NCI-H2029 (cell line): Measurements from ENCODE around the gene TRPC1.
"Not testable (repeated sequence)": the region's sequence is repeated elsewhere in the genome, so short reads cannot be mapped to it uniquely, and the experiment has no call there.

Experiments used
- DNase-seq: peaks from one replicate; lab custom pipeline; 2025; lab: John Stamatoyannopoulos, UW

TRPC1 gene

DNA sequence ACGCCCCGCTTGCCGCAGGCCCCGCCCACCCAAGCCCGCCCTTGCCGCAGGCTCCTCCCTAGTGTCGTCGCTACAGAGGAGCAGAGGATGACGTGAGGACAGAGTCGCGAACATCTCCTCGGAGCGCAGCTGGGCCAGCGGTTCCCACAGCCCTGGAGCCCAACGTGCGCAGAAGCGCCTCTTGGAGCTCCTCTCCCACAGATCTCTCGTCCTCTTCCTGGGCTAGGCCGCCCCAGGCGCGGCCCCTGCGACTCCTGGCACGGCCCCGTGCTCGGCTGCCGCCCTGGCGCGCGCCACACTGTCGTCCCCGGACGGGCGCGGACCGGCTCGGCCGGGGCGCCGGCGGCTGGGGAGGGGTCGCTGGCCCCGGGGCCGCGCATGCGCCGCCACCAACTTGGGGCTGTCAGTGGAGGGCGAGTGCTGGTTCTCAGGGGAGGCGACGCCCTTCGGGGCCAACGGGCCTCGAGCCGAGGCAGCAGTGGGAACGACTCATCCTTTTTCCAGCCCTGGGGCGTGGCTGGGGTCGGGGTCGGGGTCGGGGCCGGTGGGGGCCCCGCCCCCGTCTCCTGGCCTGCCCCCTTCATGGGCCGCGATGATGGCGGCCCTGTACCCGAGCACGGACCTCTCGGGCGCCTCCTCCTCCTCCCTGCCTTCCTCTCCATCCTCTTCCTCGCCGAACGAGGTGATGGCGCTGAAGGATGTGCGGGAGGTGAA lies at the start of gene TRPC1:
TSS of gene TRPC1 (plus strand) at position 67 of the 714 bp plus-strand sequence. CDS start at position 593, 526 bp downstream.
- DNase-seq = peak; percentile 87

DNA sequence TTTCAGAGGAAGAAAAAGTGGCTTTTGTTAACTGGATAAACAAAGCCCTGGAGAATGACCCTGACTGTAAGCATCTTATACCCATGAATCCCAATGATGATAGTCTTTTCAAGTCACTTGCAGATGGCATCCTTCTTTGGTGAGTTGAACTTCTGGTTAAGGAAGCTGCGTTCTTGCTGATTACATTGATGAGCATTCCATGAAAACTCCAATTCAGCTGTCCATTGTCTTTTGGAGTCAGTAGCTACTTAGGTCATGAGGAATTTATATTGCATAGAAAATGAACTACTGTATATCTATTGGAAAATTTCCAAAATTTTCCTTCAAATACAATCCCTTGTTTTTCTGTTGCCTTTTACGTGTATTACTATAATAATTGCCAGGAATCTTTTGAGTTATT lies 47.7 kb upstream of the TRPC1 start:
- DNase-seq = no peak

DNA sequence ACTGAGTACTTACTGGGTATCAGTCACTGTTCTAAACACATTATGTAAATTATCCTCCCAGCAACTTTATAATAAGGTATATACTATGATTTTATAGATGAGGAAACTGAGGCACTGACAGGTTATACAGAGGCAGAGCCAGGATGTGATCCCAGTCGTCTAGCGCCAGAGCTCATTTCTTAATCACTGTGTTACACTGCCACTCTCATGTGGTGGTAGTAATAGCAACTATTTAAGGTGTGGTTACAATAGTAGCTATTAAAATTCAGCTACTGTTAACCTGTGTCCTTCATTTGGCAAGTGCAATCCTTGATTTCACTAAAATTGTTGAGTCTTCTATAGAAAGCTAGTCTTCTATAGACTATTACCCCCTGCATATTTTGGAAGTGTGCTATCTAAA lies 43.1 kb upstream of the TRPC1 start:
- no peak for DNase-seq

- no peak for DNase-seq
Observed at GRCh38 chr3:142690613-142691012, 33.2 kb upstream of the TRPC1 start.

DNA sequence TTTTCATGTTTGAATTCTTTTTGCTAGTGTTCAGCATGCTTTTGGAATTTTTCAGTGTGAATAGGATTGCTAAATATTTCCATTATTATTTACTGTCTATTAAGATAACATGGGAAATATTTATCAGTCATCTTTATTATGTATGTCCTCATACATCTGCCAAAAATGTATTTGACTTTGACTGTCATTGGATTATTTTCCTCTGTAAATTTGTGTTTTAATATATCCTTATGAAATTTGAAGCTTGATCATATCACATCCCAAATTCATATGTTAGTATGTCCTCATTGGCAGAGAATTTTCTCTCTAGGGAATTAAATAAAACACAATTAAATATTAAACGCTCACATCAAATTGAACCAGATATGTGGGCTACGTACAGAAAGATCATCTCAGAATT lies 32.3 kb upstream of the TRPC1 start:
- DNase-seq = no peak

- DNase-seq = no peak
Observed at GRCh38 chr3:142693136-142693853, 30.5 kb upstream of the TRPC1 start.

DNA sequence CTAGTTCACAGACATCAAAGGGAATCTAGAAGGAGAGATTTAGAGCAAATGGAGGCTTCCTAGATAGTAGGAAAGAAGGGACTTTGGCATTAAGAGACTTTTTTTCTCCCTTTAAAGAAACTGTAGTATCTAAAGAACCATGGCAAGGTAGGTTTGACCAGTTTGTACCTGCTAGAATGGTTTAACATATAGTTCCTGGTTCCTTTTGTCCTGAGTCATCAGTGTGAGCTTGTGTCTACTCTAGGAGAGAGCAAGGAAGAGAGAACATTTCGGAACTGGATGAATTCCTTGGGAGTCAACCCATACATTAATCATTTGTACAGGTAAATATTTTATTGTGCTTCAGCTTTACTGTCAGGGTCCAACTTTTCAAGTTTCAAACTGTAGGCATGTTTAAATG lies 29.6 kb upstream of the TRPC1 start:
- no peak for DNase-seq

DNA sequence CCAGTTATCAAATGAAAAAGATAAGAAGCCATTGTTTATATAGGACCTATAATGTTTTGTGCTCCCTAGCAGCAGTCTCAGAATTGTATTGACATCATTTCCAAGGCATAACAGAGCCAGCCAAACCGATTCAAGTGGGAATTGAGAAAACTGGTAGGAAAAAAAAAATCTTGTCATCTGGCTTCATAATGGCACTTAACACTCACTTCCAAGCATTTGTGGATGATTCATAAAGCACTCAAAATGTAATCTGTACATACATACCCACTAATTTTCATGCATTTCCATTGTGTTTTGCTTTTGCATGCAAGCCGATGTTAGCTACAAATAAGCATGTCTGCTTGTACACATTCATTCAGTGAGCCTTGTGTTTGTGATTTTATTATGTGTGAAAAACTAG lies 18.6 kb upstream of the TRPC1 start:
- DNase-seq = peak; percentile 9

DNA sequence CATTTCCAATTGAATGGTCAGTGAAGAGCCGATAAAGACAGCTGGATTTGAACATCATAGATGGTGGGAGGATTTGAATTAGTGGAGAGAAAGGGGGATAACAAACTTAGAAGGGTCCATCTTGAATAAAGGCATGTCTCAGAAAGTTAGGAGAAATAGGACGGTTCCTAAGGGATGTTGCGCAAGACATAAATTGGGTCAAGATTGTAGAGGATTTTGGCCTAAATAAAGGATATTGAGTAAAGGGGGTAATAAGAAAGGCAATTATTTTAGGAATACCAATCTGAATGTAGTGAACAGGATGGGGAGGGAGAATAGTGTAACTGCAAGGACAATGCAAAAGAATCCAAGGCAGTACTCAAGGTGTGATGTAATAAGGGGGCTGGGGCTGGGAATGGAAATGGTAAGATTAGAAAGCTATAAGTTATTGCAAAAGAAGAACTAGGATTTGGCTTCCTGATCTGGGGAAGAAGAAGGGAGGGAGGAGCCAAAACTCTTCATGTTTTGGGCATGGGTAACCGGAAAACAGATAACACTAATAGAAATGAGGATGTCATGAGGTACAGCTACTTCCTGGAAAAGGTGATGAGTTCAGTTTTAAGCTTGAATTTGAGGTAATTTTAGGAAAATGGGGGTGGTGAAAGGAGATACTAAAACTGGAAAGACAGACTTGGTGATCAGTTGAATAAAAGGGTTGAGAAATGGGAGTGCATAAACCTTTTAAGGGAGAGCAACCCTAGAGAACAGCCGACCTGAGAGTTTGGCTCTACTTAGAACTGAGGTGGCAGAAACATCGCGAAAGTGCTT lies 17.3 kb upstream of the TRPC1 start:
- no peak for DNase-seq

DNA sequence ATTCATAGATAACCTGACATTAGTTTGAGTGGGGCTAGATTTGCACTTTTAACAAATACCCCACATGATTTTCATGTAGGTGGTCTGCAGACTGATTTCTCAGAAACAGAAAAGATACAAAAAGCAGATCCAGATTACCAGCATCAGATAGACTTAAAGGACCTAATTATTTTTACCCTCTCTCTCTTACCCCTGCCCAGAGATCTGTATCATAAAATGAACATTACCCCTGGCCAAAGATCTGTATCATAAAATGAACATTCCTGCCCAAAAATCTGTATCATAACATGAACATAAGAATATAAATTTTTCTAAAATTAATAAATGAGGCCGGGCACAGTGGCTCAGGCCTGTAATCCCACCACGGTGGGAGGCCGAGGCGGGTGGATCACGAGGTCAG lies 14.6 kb upstream of the TRPC1 start:
- no peak for DNase-seq

DNA sequence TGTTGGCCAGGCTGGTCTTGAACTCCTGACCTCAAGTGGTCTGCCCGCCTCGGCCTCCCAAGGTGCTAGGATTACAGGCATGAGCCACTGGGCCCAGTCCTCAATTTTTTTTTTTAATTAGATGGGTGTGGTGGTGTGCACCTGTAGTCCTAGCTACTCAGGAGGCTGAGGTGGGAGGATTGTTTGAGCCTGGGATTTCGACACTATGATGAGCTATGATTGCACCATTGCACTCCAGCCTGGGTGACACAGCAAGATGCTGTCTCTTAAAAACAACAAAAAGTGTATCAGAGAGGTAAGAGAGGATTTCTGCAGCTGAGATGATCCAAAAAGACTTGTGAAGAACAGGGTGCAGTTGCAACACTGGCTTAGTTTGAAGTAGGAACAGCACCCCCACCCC lies 9.0 kb upstream of the TRPC1 start:
- not testable (repeated sequence) for DNase-seq

GRCh38 chr3:142716102-142716501 lies 7.7 kb upstream of the TRPC1 start:
- DNase-seq = no peak

DNA sequence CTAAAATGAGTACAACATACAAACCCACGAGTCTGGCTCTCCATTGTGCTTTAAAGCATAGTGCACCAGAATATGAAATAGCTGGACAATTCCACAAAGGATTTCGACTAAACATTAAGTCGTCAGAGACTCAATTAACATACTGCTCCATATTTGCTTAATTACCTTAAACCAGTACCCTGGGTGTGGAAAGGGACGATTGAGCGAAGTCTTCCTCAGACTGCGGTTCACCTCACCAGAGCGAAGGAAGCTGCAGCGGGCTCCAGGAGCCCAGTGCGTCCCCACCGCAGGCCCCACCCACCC lies 218 bp upstream of the TRPC1 start:
- DNase-seq = no peak

DNA sequence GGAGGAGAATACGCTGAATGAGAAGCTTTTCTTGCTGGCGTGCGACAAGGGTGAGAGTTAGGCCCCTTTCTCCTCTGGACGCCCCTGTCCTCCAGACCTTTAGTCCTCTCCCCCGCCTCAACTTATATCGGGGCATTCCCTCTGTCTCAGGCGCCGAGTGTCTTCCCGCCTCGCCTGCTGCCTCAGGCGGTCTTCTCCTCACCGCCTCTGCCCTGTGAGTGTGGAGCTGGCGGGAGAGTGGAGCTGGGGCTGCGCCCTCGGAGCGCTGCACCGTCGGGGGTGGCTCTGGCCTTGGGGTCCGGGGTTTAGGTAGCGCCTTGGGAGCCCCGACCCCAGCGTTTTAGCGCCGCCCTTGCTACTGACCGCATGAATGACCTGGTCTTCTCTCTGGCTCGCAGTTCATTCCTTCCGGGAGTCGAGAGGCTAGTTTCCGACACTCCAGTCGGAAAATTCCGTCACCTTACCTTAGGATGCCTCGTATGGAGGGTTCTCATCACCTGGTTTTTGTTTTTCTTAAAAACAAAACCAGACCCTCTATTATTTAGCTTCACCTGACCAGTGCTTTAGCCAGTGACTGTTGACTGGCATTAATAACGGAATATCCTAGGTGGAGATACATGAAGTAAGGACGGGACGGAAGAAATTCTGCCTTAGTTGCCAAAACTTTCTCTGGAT lies 985 bp downstream of the TRPC1 start:
- DNase-seq = peak; percentile 33

DNA sequence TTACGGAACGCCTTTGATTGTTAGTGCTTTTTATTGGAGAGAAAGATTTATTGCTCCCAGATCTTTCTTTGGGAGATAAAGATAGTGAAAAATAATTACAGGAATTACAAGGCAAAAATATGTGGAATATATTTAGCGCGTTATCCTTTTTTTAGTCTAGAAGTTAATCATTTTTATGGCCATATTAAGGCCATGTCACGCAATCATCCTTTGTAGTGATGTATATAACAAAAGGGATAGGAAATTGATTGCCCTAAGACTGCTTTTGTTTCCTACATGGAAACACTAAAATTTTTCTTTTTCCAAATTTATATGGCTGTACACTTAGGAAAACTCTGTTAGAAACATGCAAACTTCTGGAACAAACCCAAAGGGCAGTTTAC lies 1.5 kb downstream of the TRPC1 start:
- no peak for DNase-seq

DNA sequence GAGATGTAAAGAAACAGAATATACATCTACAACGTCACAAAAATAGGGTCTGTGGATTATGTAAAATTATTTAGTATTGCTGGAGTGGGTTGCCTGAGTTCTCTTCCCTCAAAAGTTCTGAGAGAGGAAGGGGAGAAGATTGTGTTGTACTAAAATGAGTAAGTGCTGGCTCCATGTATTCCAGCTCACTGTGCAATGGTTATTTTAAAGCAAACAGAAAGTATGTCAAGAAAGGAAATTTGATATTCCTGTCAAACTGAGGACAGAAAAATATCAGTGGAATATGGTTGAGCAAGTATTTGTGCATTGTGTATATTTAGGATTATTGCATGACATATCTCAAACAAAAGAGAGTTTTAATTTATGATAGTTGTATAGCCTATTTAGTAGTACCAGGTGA lies 2.2 kb downstream of the TRPC1 start:
- DNase-seq = no peak

GRCh38 chr3:142732066-142732465 lies 8.2 kb downstream of the TRPC1 start:
- DNase-seq = no peak

DNA sequence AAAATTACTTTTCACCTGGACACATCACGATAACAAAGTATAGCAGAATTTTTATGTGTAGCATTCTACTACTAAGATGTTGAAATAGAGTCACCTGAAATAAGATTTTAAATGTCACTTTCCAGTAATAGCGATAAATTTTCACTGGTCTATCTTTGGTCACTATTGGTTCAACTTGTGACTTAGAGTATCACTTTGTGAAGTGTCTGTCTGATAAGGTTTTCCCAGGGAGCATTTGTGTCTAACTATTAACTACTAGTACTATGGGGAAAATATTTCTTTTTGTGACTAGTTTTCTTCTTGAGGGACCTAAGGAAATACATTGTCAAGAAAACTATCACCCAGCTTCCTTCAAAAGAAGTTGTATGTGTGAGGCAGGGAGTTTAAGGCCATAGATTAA lies 11.0 kb downstream of the TRPC1 start:
- no peak for DNase-seq

GRCh38 chr3:142735462-142735861 lies 11.6 kb downstream of the TRPC1 start:
- DNase-seq = no peak

DNA sequence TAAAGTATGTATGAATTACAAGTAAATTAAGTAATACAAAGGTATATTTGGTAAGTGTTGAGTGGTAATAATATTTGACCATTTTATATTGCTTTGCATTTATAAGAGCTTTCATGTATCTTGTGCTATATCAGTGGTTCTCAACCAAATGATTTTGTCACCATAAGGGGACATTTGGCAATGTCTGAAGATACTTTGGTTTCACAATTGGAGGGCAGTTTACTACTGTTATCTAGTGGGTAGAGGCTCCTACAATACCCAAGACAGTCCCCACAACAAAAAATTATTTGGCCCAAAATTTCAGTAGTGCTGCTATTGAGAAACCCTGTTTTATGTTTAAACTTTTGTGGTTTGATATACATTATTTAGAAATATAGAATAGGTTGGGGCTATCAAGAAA lies 14.6 kb downstream of the TRPC1 start:
- no peak for DNase-seq

DNA sequence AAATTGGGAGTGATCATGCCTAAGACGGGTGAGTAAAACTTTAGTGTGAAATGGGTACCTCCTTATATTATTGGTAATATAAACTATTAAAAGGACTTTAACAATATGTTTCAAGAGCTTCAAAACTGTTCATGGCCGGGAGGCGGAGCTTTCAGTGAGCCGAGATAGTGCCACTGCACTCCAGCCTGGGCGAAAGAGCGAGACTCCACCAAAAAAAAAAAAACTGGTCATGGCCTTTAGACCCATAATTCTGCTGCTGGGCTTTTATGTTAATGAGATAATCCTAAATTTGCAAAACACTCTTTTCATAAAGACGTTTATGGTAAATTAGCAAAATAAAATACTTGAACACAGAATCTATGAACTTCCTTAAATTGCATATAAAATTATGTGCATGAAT lies 22.8 kb downstream of the TRPC1 start:
- no peak for DNase-seq

DNA sequence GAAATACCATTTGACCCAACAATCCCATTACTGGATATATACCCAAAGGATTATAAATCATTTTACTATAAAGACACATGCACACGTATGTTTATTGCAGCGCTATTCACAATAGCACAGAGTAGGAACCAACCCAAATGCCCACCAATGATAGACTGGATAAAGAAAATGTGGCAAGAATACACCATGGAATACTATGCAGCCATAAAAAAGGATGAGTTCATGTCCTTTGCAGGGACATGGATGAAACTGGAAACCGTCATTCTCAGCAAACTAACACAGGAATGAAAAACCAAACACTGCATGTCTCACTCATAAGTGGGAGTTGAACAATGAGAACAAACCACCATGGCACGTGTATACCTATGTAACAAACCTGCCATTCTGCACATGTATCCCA lies 26.7 kb downstream of the TRPC1 start:
- not testable (repeated sequence) for DNase-seq

DNA sequence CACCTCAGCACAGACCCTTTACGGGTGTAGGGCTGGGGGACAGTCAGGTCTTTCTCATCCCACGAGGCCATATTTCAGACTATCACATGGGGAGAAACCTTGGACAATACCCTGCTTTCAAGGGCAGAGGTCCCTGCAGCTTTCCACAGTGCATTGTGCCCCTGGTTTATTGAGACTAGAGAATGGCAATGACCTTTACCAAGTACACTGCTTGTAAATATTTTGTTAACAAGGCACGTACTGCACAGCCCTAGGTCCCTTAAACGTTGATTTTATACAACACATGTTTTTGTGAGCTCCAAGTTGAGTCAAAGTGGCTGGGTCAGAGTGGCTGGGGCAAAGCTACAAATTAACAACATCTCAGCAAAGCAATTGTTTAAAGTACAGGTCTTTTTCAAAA lies 28.8 kb downstream of the TRPC1 start:
- DNase-seq = not testable (repeated sequence)
